Measurements from ENCODE around the gene PPP1R1A. TPM values are rescaled to one million over a fixed set of nuclear protein-coding genes. Genes with fewer than 3 reads are reported as not detected.

Gene PPP1R1A
- total RNA-seq, 2 donors from 2014 or later = 12.5 to 16.1 TPM

DNA sequence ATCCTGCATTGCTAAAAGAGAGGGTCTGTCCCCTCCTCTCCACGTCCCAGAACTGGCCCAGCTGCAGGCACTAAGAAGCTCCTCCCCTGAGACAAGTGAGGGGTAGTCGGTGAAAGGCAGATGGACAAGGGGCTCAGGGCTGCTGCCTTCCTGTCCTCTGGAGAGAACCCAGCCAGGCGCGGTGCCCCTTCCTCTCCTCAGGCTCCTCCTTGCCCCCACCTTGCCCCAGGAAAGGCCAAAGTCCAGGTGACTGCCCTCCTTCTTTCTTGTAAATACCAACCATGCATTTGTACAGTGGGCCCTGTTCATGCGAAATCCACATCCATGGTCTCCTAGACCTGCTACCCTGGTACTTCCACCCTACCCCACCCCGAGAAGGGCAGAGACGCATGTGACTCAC lies 9.7 kb downstream of the PPP1R1A start:
- Histone ChIP-seq H3K27ac (ENCODE audit: low read depth, low read length) (no peak overlapping the region), H3K36me3 (ENCODE audit: control insufficient read depth, insufficient read depth, low read length) (no peaks in the 10 kb centered on the region), H3K9ac (ENCODE audit: extremely low read depth, low read length, poor library complexity, severe bottlenecking) (no peak overlapping the region), H3K4me3 (ENCODE audit: low read length) (no peak overlapping the region), H3K27me3 (ENCODE audit: control insufficient read depth, insufficient read depth, low read length, poor library complexity, severe bottlenecking) (peaks cover 5% of the 10 kb centered on the region), H3K4me1 (ENCODE audit: control insufficient read depth, insufficient read depth, low read length) (no peaks in the 10 kb centered on the region), H3K9me3 (ENCODE audit: control insufficient read depth, low read length) (no peaks in the 10 kb centered on the region)
- no peak for DNase-seq
- no peak overlapping the region for H3K4me3 Mint-ChIP-seq
- peaks cover 3% of the 10 kb centered on the region for H3K4me1 Mint-ChIP-seq
- H3K36me3 Mint-ChIP-seq (ENCODE audit: low read depth) = no peaks in the 10 kb centered on the region
- 90% methylated on average over 7 of the region's 7 CpGs; no CpG with 5 or more reads in 1 of the 2 experiments for WGBS, 2 experiments (ENCODE audit: insufficient coverage in 1 of 2, insufficient read length in 1 of 2)
- no peaks in the 10 kb centered on the region for H3K9me3 Mint-ChIP-seq
- H3K27me3 Mint-ChIP-seq (ENCODE audit: insufficient read depth) = peaks cover 44% of the 10 kb centered on the region
- TF ChIP-seq, protein P1, sequence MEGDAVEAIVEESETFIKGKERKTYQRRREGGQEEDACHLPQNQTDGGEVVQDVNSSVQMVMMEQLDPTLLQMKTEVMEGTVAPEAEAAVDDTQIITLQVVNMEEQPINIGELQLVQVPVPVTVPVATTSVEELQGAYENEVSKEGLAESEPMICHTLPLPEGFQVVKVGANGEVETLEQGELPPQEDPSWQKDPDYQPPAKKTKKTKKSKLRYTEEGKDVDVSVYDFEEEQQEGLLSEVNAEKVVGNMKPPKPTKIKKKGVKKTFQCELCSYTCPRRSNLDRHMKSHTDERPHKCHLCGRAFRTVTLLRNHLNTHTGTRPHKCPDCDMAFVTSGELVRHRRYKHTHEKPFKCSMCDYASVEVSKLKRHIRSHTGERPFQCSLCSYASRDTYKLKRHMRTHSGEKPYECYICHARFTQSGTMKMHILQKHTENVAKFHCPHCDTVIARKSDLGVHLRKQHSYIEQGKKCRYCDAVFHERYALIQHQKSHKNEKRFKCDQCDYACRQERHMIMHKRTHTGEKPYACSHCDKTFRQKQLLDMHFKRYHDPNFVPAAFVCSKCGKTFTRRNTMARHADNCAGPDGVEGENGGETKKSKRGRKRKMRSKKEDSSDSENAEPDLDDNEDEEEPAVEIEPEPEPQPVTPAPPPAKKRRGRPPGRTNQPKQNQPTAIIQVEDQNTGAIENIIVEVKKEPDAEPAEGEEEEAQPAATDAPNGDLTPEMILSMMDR (conservative IDR thresholded peaks at IDR 0.05) = no peak
- H3K27ac Mint-ChIP-seq = no peak overlapping the region

- WGBS, 2 experiments (ENCODE audit: insufficient coverage in 1 of 2, insufficient read length in 1 of 2) = 65 to 73% methylated on average over 2 to 4 of the region's 5 CpGs
- H3K36me3 ChIP-seq (ENCODE audit: control insufficient read depth, insufficient read depth, low read length) = no peaks in the 10 kb centered on the region
- no peaks in the 10 kb centered on the region for H3K27me3 ChIP-seq (ENCODE audit: control insufficient read depth, insufficient read depth, low read length, poor library complexity, severe bottlenecking)
- no peaks in the 10 kb centered on the region for H3K9me3 ChIP-seq (ENCODE audit: control insufficient read depth, low read length)
- no peak overlapping the region for H3K9ac ChIP-seq (ENCODE audit: extremely low read depth, low read length, poor library complexity, severe bottlenecking)
- Mint-ChIP-seq H3K27me3 (ENCODE audit: insufficient read depth) (peaks cover 28% of the 10 kb centered on the region), H3K9me3 (no peaks in the 10 kb centered on the region), H3K4me1 (peaks cover 2% of the 10 kb centered on the region), H3K4me3 (no peak overlapping the region), H3K36me3 (ENCODE audit: low read depth) (no peaks in the 10 kb centered on the region), H3K27ac (no peak overlapping the region)
- peak; percentile 86 for DNase-seq
- TF ChIP-seq, protein P1 (conservative IDR thresholded peaks at IDR 0.05) = peak; percentile 67
- no peaks in the 10 kb centered on the region for H3K4me1 ChIP-seq (ENCODE audit: control insufficient read depth, insufficient read depth, low read length)
- H3K27ac ChIP-seq (ENCODE audit: low read depth, low read length) = no peak overlapping the region
- no peak overlapping the region for H3K4me3 ChIP-seq (ENCODE audit: low read length)
Observed at GRCh38 chr12:54572881-54573280, 15.6 kb downstream of the PPP1R1A start.

DNA sequence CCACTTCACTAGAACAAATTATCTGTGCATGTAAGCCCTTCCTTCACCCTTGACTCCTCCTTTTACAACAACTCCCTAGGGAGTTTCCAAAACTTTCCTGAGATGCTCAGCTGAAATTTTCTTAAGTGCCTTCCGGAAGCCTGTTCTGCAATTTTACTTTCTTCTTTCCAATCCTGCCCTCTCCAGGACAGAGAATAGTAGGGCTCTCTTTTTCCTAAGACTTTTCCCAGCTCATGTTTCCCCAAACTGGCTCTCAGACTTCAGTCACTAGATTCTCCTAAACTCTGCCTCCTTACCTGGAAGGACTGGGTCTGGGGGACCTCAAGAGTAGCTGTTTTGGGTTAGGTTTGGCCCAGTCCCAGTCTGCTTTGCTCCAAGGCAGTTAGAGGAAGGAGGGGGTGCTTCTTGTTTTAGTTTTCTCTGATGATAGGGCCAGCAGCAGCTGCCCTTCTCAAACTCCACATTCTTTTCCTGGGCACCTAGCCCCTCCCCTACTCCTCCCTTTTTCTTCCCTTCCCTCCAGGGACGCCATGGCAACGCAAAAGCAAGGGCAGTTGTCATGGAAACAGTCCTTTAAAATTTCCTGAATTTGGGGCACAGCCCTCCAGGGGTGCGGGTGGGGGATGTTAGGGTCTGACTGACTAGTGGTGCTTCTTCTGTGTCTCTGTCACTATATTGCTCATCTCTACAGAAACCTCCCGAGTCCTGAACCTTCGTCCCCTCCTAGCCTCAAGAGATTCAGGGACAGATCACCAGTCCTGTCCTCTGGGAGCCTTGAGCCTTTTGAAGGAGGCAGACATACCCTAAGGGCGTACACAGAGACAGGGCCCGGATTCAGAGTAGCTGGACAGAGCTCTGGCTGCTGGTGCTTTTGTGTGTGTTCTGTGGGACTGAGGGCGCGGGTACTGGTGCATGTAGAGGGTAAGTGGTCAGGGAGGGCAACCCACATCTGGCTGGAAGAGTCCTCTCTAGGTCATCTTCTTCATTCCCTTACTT lies 17.0 kb downstream of the PPP1R1A start:
- H3K9me3 Mint-ChIP-seq = no peaks in the 10 kb centered on the region
- Histone ChIP-seq H3K9me3 (ENCODE audit: control insufficient read depth, low read length) (no peaks in the 10 kb centered on the region), H3K27ac (ENCODE audit: low read depth, low read length) (peak overlapping the region; percentile 78), H3K27me3 (ENCODE audit: control insufficient read depth, insufficient read depth, low read length, poor library complexity, severe bottlenecking) (no peaks in the 10 kb centered on the region), H3K36me3 (ENCODE audit: control insufficient read depth, insufficient read depth, low read length) (no peaks in the 10 kb centered on the region), H3K4me3 (ENCODE audit: low read length) (no peak overlapping the region), H3K9ac (ENCODE audit: extremely low read depth, low read length, poor library complexity, severe bottlenecking) (no peak overlapping the region), H3K4me1 (ENCODE audit: control insufficient read depth, insufficient read depth, low read length) (peaks cover 1% of the 10 kb centered on the region)
- no peak overlapping the region for H3K27ac Mint-ChIP-seq
- peaks cover 16% of the 10 kb centered on the region for H3K27me3 Mint-ChIP-seq (ENCODE audit: insufficient read depth)
- peaks cover 5% of the 10 kb centered on the region for H3K4me1 Mint-ChIP-seq
- 63 to 79% methylated on average over 5 to 10 of the region's 10 CpGs for WGBS, 2 experiments (ENCODE audit: insufficient coverage in 1 of 2, insufficient read length in 1 of 2)
- no peak overlapping the region for H3K4me3 Mint-ChIP-seq
- H3K36me3 Mint-ChIP-seq (ENCODE audit: low read depth) = no peaks in the 10 kb centered on the region
- peak; percentile 72 for DNase-seq
- TF ChIP-seq, protein P1 (conservative IDR thresholded peaks at IDR 0.05) = peak; percentile 53
